SK-N-SH treated with all-trans-retinoic acid at 6 μM for 48 hours (cell line): ENCODE results near the gene ZNF506.

ENCODE experiments used
- ARNTL ChIP-seq: fragments of 450-650 bp; formaldehyde crosslinking; IDR thresholded peaks from 2 replicates; pipeline ENCODE4 v1.5.0; 2020; ENCODE audit warnings: low read depth, mild to moderate bottlenecking, moderate library complexity, borderline replicate concordance
- BACH2 ChIP-seq: fragments of 250-450 bp; sonication (Bioruptor Pico); IDR thresholded peaks from 2 replicates; pipeline ENCODE4 v1.9.0; 2021; ENCODE audit warnings: mild to moderate bottlenecking, borderline replicate concordance
- CSDC2 ChIP-seq: fragments of 250-450 bp; sonication (Bioruptor Pico); IDR thresholded peaks from 2 replicates; pipeline ENCODE4 v1.5.0; 2020; ENCODE audit warnings: mild to moderate bottlenecking, moderate library complexity
- OSR1 ChIP-seq: fragments of 250-450 bp; sonication (Bioruptor Pico); IDR thresholded peaks from 2 replicates; pipeline ENCODE4 v1.8.0; 2022; ENCODE audit warnings: moderate library complexity, mild to moderate bottlenecking, inconsistent platforms
- PPARA ChIP-seq: fragments of 250-450 bp; sonication (Bioruptor Pico); IDR thresholded peaks from 2 replicates; pipeline ENCODE4 v1.5.0; 2020; ENCODE audit warnings: mild to moderate bottlenecking, borderline replicate concordance
- RARB ChIP-seq: fragments of 250-450 bp; sonication (Bioruptor Pico); IDR thresholded peaks from 2 replicates; pipeline ENCODE4 v1.8.0; 2021; ENCODE audit warnings: mild to moderate bottlenecking, moderate library complexity
- SNAI2 ChIP-seq: fragments of 250-450 bp; sonication (Bioruptor Pico); IDR thresholded peaks from 2 replicates; pipeline ENCODE4 v1.5.0; 2020; ENCODE audit warnings: mild to moderate bottlenecking, moderate library complexity
- TCF4 ChIP-seq: fragments of 250-450 bp; sonication (Bioruptor Pico); IDR thresholded peaks from 2 replicates; pipeline ENCODE4 v1.8.0; 2021; ENCODE audit warnings: mild to moderate bottlenecking, moderate library complexity, borderline replicate concordance
- ZFP3 ChIP-seq: fragments of 250-450 bp; sonication (Bioruptor Pico); IDR thresholded peaks from 2 replicates; pipeline ENCODE4 v1.5.0; 2020; ENCODE audit warnings: mild to moderate bottlenecking, moderate library complexity
- ZFP30 ChIP-seq: fragments of 450-650 bp; formaldehyde crosslinking; IDR thresholded peaks from 2 replicates; pipeline ENCODE4 v1.5.0; 2022; ENCODE audit warnings: mild to moderate bottlenecking, moderate library complexity
- ZNF8 ChIP-seq: fragments of 450-650 bp; formaldehyde crosslinking; IDR thresholded peaks from 2 replicates; pipeline ENCODE4 v1.5.0; 2020; ENCODE audit warnings: mild to moderate bottlenecking, moderate library complexity
- TF ChIP-seq, protein P1 (sequence below): fragments of 250-450 bp; sonication (Bioruptor Pico); IDR thresholded peaks from 2 replicates; pipeline ENCODE4 v1.8.0; 2021; ENCODE audit warnings: low read depth, mild to moderate bottlenecking, moderate library complexity, borderline replicate concordance
- TF ChIP-seq, protein P2 (sequence below): fragments of 250-450 bp; sonication (Bioruptor Pico); IDR thresholded peaks from 2 replicates; pipeline ENCODE4 v1.8.0; 2020; ENCODE audit warnings: mild to moderate bottlenecking, moderate library complexity, borderline replicate concordance
- TF ChIP-seq, protein P3 (sequence below): fragments of 250-450 bp; sonication (Bioruptor Pico); IDR thresholded peaks from 2 replicates; pipeline ENCODE4 v1.5.1; 2020; ENCODE audit warnings: low read depth, mild to moderate bottlenecking, moderate library complexity

GRCh38 chr19:19821366-19821951 is at the start of gene ZNF506:
- TF ChIP-seq ARNTL (CRISPR knock-in tag): no peak
- TF ChIP-seq OSR1 (CRISPR knock-in tag): no peak
- TF ChIP-seq ZNF8 (CRISPR knock-in tag): no peak
- TF ChIP-seq ZFP30 (CRISPR knock-in tag): no peak
- TF ChIP-seq PPARA (CRISPR knock-in tag): no peak
- no peak for TF ChIP-seq CSDC2
- no peak for TF ChIP-seq TCF4
- TF ChIP-seq ZFP3: no peak
- no peak for TF ChIP-seq RARB (CRISPR knock-in tag)
- TF ChIP-seq BACH2 (CRISPR knock-in tag): no peak
- TF ChIP-seq, protein P1, sequence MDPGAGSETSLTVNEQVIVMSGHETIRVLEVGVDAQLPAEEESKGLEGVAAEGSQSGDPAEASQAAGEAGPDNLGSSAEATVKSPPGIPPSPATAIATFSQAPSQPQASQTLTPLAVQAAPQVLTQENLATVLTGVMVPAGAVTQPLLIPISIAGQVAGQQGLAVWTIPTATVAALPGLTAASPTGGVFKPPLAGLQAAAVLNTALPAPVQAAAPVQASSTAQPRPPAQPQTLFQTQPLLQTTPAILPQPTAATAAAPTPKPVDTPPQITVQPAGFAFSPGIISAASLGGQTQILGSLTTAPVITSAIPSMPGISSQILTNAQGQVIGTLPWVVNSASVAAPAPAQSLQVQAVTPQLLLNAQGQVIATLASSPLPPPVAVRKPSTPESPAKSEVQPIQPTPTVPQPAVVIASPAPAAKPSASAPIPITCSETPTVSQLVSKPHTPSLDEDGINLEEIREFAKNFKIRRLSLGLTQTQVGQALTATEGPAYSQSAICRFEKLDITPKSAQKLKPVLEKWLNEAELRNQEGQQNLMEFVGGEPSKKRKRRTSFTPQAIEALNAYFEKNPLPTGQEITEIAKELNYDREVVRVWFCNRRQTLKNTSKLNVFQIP (CRISPR knock-in tag): no peak
- TF ChIP-seq, protein P2, sequence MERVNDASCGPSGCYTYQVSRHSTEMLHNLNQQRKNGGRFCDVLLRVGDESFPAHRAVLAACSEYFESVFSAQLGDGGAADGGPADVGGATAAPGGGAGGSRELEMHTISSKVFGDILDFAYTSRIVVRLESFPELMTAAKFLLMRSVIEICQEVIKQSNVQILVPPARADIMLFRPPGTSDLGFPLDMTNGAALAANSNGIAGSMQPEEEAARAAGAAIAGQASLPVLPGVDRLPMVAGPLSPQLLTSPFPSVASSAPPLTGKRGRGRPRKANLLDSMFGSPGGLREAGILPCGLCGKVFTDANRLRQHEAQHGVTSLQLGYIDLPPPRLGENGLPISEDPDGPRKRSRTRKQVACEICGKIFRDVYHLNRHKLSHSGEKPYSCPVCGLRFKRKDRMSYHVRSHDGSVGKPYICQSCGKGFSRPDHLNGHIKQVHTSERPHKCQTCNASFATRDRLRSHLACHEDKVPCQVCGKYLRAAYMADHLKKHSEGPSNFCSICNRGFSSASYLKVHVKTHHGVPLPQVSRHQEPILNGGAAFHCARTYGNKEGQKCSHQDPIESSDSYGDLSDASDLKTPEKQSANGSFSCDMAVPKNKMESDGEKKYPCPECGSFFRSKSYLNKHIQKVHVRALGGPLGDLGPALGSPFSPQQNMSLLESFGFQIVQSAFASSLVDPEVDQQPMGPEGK (CRISPR knock-in tag): no peak
- TF ChIP-seq SNAI2: no peak
- TF ChIP-seq, protein P3, sequence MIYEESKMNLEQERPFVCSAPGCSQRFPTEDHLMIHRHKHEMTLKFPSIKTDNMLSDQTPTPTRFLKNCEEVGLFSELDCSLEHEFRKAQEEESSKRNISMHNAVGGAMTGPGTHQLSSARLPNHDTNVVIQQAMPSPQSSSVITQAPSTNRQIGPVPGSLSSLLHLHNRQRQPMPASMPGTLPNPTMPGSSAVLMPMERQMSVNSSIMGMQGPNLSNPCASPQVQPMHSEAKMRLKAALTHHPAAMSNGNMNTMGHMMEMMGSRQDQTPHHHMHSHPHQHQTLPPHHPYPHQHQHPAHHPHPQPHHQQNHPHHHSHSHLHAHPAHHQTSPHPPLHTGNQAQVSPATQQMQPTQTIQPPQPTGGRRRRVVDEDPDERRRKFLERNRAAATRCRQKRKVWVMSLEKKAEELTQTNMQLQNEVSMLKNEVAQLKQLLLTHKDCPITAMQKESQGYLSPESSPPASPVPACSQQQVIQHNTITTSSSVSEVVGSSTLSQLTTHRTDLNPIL (CRISPR knock-in tag): no peak
